Neural cell (in vitro differentiated cells): ENCODE measurements around the gene TFEB. TPM values are rescaled to one million over a fixed set of nuclear protein-coding genes. Genes with fewer than 3 reads are reported as not detected.
A peak's percentile ranks its signal among the peaks of the same experiment; 100 is the strongest.

Experiments
- H2AFZ ChIP-seq: fragments of 200-600, 300-800 bp; sonication (generic), shearing (Covaris generic); 2 replicates; pipeline ENCODE4 v1.6.0; 2014; ENCODE audit warnings: low read depth, mild to moderate bottlenecking, antibody characterized with exemption, low read length, moderate library complexity
- H3F3A ChIP-seq: fragments of 200-600 bp; shearing (Covaris generic); 2 replicates; pipeline ENCODE4 v1.6.1; 2016; ENCODE audit warnings: mild to moderate bottlenecking, moderate library complexity, mixed read lengths, antibody characterized with exemption, low read length; ENCODE audit not compliant: insufficient read depth, poor library complexity, severe bottlenecking
- H3K27ac ChIP-seq: fragments of 200-600, 300-800 bp; sonication (generic), shearing (Covaris generic); 2 replicates; pipeline ENCODE4 v1.5.1; 2014; ENCODE audit warnings: mild to moderate bottlenecking, low read length, moderate library complexity
- H3K27me3 ChIP-seq: fragments of 300-800, 200-600 bp; sonication (generic), shearing (Covaris generic); 2 replicates; pipeline ENCODE4 v1.6.0; 2014; ENCODE audit warnings: mild to moderate bottlenecking, low read depth, low read length, moderate library complexity; ENCODE audit not compliant: insufficient read depth
- H3K36me3 ChIP-seq: fragments of 300-800, 200-600 bp; sonication (generic), shearing (Covaris generic); 2 replicates; pipeline ENCODE4 v1.5.1; 2014; ENCODE audit warnings: mild to moderate bottlenecking, antibody characterized with exemption, low read length, moderate library complexity; ENCODE audit not compliant: insufficient read depth
- H3K4me2 ChIP-seq: fragments of 300-800, 200-600 bp; sonication (generic), shearing (Covaris generic); 2 replicates; pipeline ENCODE4 v1.6.0; 2014; ENCODE audit warnings: mild to moderate bottlenecking, low read length
- H3K4me3 ChIP-seq: fragments of 300-800, 200-600 bp; sonication (generic), shearing (Covaris generic); 2 replicates; pipeline ENCODE4 v1.5.1; 2014; ENCODE audit warnings: mild to moderate bottlenecking, low read length, moderate library complexity
- H3K79me2 ChIP-seq: fragments of 200-600 bp; shearing (Covaris generic); replicated peaks from 2 replicates; pipeline ENCODE4 v1.6.0; 2014; ENCODE audit warnings: mild to moderate bottlenecking, low read length, moderate library complexity; ENCODE audit not compliant: insufficient read depth
- H3K9ac ChIP-seq: fragments of 300-800, 200-600 bp; sonication (generic), shearing (Covaris generic); 2 replicates; pipeline ENCODE4 v1.6.1; 2016; ENCODE audit warnings: mild to moderate bottlenecking, low read length, mixed read lengths
- H3K9me2 ChIP-seq: fragments of 200-600 bp; shearing (Covaris generic); 2 replicates; pipeline ENCODE4 v1.6.1; 2016; ENCODE audit warnings: mild to moderate bottlenecking, low read length, mixed read lengths; ENCODE audit not compliant: insufficient read depth
- H3K9me3 ChIP-seq: fragments of 200-600, 300-800 bp; sonication (generic), shearing (Covaris generic); 2 replicates; pipeline ENCODE4 v1.6.1; 2016; ENCODE audit warnings: mild to moderate bottlenecking, mixed run types, low read length, moderate library complexity, mixed read lengths
- H4K20me1 ChIP-seq: fragments of 200-600 bp; shearing (Covaris generic); 2 replicates; pipeline ENCODE4 v1.6.1; 2016; ENCODE audit warnings: mild to moderate bottlenecking, mixed run types; ENCODE audit not compliant: insufficient read depth
- EP300 ChIP-seq: fragments of 450-650 bp; conservative IDR thresholded peaks from 2 replicates; pipeline ENCODE4 v1.6.1; 2014; ENCODE audit warnings: antibody characterized with exemption, mild to moderate bottlenecking, moderate library complexity; ENCODE audit not compliant: poor library complexity, severe bottlenecking
- EZH2 ChIP-seq: fragments of 200-600, 300-800 bp; shearing (Covaris generic), sonication (generic); IDR thresholded peaks from 2 replicates; pipeline ENCODE4 v1.6.1; 2014; ENCODE audit warnings: antibody characterized with exemption, low read length, borderline replicate concordance, mild to moderate bottlenecking; ENCODE audit not compliant: insufficient read depth, poor library complexity, severe bottlenecking
- MXI1 ChIP-seq: fragments of 450-650 bp; conservative IDR thresholded peaks from 2 replicates; pipeline ENCODE4 v1.6.1; 2014; ENCODE audit warnings: antibody characterized with exemption, mild to moderate bottlenecking; ENCODE audit not compliant: poor library complexity, severe bottlenecking
- POLR2AphosphoS5 ChIP-seq: IDR thresholded peaks from 2 replicates; pipeline ENCODE4 v1.6.1; 2012
- RAD21 ChIP-seq: fragments of 450-650 bp; conservative IDR thresholded peaks from 2 replicates; pipeline ENCODE4 v1.6.1; 2014; ENCODE audit warnings: antibody characterized with exemption, mild to moderate bottlenecking, moderate library complexity
- SMC3 ChIP-seq: fragments of 450-650 bp; conservative IDR thresholded peaks from 2 replicates; pipeline ENCODE4 v1.6.1; 2014; ENCODE audit warnings: antibody characterized with exemption, mild to moderate bottlenecking, moderate library complexity; ENCODE audit not compliant: poor library complexity
- TAF1 ChIP-seq: IDR thresholded peaks from 2 replicates; pipeline ENCODE4 v1.6.1; 2012; ENCODE audit warnings: low read depth
- polyA plus RNA-seq: library from polyadenylated mRNA; depleted of rRNA; stranded (reverse); fragments of >200 nt; gene quantifications from 2 replicates; pipeline ENCODE4 v1.2.3, GENCODE V29; 2014
- TF ChIP-seq, protein P1 (sequence below): fragments of 450-650 bp; IDR thresholded peaks from 2 replicates; pipeline ENCODE4 v1.5.1; 2014; ENCODE audit warnings: antibody characterized with exemption, mild to moderate bottlenecking, moderate library complexity; ENCODE audit not compliant: poor library complexity, severe bottlenecking
- TF ChIP-seq, protein P2 (sequence below): IDR thresholded peaks from 2 replicates; pipeline ENCODE4 v1.6.1; 2012; ENCODE audit warnings: borderline replicate concordance

Gene TFEB
- polyA plus RNA-seq, 1 donor from 2014 or later: 0.24 TPM

DNA sequence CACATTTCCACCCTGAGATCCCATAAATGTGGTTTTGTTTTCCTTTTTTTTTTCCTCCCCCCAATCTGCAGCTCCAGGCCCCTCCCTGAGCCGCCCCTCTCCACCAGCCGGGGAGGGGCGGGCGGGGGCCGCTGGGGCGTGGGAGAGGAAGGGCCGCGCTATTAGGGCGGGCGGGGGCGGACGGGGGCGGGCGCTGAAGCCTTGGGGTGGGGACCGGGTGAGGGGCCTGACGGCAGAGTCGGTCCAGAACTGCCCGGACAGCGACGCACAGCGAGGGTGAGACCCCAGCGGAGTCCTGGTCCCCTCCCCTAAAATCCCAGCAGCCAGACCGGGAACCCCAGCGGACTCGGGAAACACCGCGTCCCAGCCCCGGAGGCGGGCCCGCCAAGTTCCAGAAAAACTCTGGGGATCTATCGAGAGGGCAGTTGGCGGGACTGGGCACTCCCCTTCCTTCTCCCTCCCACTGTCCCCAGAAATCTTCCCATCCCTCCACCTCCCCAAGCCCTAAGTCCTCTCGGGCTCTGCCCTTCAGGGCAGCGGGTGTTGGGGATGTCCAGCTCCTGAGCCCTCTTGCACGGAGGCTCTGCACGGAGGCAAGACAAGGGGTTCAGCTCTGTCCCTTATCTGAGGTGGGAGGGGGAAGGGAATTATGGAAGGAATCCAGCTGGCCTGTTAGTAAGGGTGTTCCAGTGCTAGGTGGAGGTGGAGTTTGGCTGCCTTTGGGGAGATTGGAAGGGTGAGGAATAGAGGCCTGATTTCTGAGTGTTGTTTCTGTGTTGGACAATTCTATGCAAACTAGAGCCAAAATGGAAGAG, 45.4 kb upstream of the TFEB start, which contains the start of gene PRICKLE4:
PRICKLE4 (plus strand) TSS at position 232 of the 815 bp plus-strand sequence. CDS start 2,692 bp downstream, outside the sequence.
- H3K36me3 ChIP-seq: no peaks in the 10 kb centered on the region
- H3K4me2 ChIP-seq: peak within 1 kb of the TSS; percentile 76
- H3K9me2 ChIP-seq: no peaks in the 10 kb centered on the region
- H3K79me2 ChIP-seq: no peaks in the 10 kb centered on the region
- peak within 1 kb of the TSS; percentile 80 for H2AFZ ChIP-seq
- H3F3A ChIP-seq: no peaks in the 10 kb centered on the region
- no peaks in the 10 kb centered on the region for H4K20me1 ChIP-seq
- H3K9me3 ChIP-seq: no peaks in the 10 kb centered on the region
- peak within 1 kb of the TSS; percentile 79 for H3K9ac ChIP-seq
- peak within 1 kb of the TSS; percentile 86 for H3K4me3 ChIP-seq
- TF ChIP-seq POLR2AphosphoS5 (no peak), MXI1 (no peak), SMC3 (no peak), RAD21 (no peak), EZH2 (no peak), EP300 (no peak)
- TF ChIP-seq, protein P1, sequence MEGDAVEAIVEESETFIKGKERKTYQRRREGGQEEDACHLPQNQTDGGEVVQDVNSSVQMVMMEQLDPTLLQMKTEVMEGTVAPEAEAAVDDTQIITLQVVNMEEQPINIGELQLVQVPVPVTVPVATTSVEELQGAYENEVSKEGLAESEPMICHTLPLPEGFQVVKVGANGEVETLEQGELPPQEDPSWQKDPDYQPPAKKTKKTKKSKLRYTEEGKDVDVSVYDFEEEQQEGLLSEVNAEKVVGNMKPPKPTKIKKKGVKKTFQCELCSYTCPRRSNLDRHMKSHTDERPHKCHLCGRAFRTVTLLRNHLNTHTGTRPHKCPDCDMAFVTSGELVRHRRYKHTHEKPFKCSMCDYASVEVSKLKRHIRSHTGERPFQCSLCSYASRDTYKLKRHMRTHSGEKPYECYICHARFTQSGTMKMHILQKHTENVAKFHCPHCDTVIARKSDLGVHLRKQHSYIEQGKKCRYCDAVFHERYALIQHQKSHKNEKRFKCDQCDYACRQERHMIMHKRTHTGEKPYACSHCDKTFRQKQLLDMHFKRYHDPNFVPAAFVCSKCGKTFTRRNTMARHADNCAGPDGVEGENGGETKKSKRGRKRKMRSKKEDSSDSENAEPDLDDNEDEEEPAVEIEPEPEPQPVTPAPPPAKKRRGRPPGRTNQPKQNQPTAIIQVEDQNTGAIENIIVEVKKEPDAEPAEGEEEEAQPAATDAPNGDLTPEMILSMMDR: no peak
- TF ChIP-seq, protein P2, sequence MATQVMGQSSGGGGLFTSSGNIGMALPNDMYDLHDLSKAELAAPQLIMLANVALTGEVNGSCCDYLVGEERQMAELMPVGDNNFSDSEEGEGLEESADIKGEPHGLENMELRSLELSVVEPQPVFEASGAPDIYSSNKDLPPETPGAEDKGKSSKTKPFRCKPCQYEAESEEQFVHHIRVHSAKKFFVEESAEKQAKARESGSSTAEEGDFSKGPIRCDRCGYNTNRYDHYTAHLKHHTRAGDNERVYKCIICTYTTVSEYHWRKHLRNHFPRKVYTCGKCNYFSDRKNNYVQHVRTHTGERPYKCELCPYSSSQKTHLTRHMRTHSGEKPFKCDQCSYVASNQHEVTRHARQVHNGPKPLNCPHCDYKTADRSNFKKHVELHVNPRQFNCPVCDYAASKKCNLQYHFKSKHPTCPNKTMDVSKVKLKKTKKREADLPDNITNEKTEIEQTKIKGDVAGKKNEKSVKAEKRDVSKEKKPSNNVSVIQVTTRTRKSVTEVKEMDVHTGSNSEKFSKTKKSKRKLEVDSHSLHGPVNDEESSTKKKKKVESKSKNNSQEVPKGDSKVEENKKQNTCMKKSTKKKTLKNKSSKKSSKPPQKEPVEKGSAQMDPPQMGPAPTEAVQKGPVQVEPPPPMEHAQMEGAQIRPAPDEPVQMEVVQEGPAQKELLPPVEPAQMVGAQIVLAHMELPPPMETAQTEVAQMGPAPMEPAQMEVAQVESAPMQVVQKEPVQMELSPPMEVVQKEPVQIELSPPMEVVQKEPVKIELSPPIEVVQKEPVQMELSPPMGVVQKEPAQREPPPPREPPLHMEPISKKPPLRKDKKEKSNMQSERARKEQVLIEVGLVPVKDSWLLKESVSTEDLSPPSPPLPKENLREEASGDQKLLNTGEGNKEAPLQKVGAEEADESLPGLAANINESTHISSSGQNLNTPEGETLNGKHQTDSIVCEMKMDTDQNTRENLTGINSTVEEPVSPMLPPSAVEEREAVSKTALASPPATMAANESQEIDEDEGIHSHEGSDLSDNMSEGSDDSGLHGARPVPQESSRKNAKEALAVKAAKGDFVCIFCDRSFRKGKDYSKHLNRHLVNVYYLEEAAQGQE: no peak
- no peak within 1 kb of the TSS for H3K27ac ChIP-seq
- no peaks in the 10 kb centered on the region for H3K27me3 ChIP-seq

DNA sequence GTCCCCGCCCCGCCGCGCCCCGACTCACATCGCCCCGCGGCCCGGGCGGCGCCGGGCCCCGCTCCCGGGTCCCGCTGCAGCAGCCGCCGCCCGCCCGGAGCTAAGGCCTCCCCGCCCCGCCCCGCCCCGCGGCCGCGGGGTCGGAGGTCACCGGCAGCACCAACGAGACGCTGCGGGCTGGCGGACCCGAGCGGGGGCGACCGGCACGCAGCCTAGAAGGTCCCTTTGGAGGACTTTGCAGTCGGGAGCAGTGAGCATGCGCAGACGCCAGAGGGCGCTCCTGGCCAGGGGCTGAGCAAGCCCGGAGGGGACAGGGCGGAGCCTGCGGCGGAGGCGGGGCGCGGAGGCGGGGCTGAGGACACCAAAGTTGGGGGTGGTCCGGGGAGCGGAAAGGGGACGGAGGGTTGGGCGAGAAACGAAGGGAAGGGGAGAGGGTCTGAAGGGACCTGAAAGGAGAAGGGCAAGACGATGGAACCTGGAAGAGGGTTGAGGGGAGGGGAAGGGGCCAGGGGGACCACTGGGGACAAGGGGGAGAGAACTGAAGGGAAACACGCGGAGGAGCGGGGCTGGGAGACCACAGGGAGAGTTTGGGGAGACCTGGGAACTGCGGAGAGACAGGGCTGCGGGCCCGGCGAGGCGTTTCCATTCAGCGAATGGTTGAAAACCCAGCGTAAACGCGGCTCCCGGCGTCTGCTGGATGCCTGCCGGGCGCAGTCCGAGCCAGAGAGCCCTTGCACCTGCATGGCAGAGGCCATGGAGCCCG, 44.6 kb upstream of the TFEB start, which contains the start of gene FRS3:
FRS3 (minus strand) TSS at position 113 of the 763 bp plus-strand sequence. CDS start 2,913 bp downstream, outside the sequence.
- H3K27me3 ChIP-seq: no peaks in the 10 kb centered on the region
- peak within 1 kb of the TSS; percentile 80 for H2AFZ ChIP-seq
- H3K9me2 ChIP-seq: no peaks in the 10 kb centered on the region
- no peaks in the 10 kb centered on the region for H3K36me3 ChIP-seq
- H3K4me3 ChIP-seq: peak within 1 kb of the TSS; percentile 86
- no peaks in the 10 kb centered on the region for H3F3A ChIP-seq
- peak within 1 kb of the TSS; percentile 79 for H3K9ac ChIP-seq
- TF ChIP-seq SMC3 (peak; percentile 89), MXI1 (peak; percentile 28), POLR2AphosphoS5 (peak; percentile 39), RAD21 (peak; percentile 94), TAF1 (no peak), EZH2 (no peak), EP300 (peak; percentile 43)
- TF ChIP-seq, protein P1: peak; percentile 97
- TF ChIP-seq, protein P2: no peak
- no peak within 1 kb of the TSS for H3K27ac ChIP-seq
- H3K9me3 ChIP-seq: no peaks in the 10 kb centered on the region
- no peaks in the 10 kb centered on the region for H4K20me1 ChIP-seq
- H3K4me2 ChIP-seq: peak within 1 kb of the TSS; percentile 81
- no peaks in the 10 kb centered on the region for H3K79me2 ChIP-seq
